Thyroid gland (tissue), 4 donors: Measurements from ENCODE around the gene KIR2DL1. TPM values are rescaled to one million over a fixed set of nuclear protein-coding genes. Genes with fewer than 3 reads are reported as not detected.
"Not testable (repeated sequence)": the region's sequence is repeated elsewhere in the genome, so short reads cannot be mapped to it uniquely, and the experiment has no call there.

Source experiments
- DNase-seq, 2 donors: peaks; one replicate each; pipeline ENCODE4 v3.0.0-alpha.2; 2019
- H3K27ac ChIP-seq, 3 donors: fragments of 200-600 bp; sonication (generic); 1 replicate in 2 of 3; 2 replicates in 1 of 3; pipeline ENCODE4 v1.5.1; 2016 to 2019; ENCODE audit warnings: mild to moderate bottlenecking in 1 of 3, moderate library complexity in 1 of 3
- H3K27me3 ChIP-seq: fragments of 200-600 bp; sonication (generic); one replicate; pipeline ENCODE4 v1.5.1; 2019
- H3K36me3 ChIP-seq, 2 donors: fragments of 200-600 bp; sonication (generic); one replicate each; pipeline ENCODE4 v1.5.1; 2016 to 2019
- H3K4me1 ChIP-seq, 2 donors: fragments of 200-600 bp; sonication (generic); one replicate each; pipeline ENCODE4 v1.5.1; 2017 to 2019
- H3K4me3 ChIP-seq, 3 donors: fragments of 200-600 bp; sonication (generic); replicated peaks in 1 of 3; 1 replicate in 2 of 3; 2 replicates in 1 of 3; pipeline ENCODE4 v1.5.1; 2016; ENCODE audit warnings: mild to moderate bottlenecking in 1 of 3
- H3K9me3 ChIP-seq: fragments of 200-600 bp; sonication (generic); one replicate; pipeline ENCODE4 v1.5.1; 2017
- CTCF ChIP-seq, 6 experiments: fragments of 200-600 bp in 3 of 6; fragments of 450-650 bp in 3 of 6; sonication (generic) in 3 of 6; IDR thresholded peaks; one replicate each; pipeline ENCODE4 v1.5.1; 2016 to 2019; ENCODE audit warnings: antibody characterized with exemption in 6 of 6, mild to moderate bottlenecking in 2 of 6, inconsistent platforms in 1 of 6, moderate library complexity in 1 of 6
- POLR2A ChIP-seq, 2 donors: fragments of 450-650 bp; IDR thresholded peaks; one replicate each; pipeline ENCODE4 v1.6.1; 2017; ENCODE audit warnings: antibody characterized with exemption in 2 of 2, mild to moderate bottlenecking in 2 of 2, moderate library complexity in 1 of 2
- WGBS, 2 donors: methylation state at CpG; one replicate each; pipeline ENCODE4 v1.1.5; 2017; 5-methylcytosine and 5-hydroxymethylcytosine counted together
- intact Hi-C: fragments of 100-400 bp; cut with DNase I; formaldehyde crosslinking; loops from one replicate; pipeline ENCODE4 v1.15.1; 2023
- total RNA-seq, 4 donors: library from RNA; depleted of rRNA; stranded (reverse); fragments of >200 nt; gene quantifications; one replicate each; pipeline ENCODE4 v1.2.3, GENCODE V29; 2016

KIR2DL1 gene
- total RNA-seq, result not detected

- H3K9me3 ChIP-seq, H3K27me3 ChIP-seq, intact Hi-C loops, H3K4me3 ChIP-seq, DNase-seq, H3K27ac ChIP-seq, H3K36me3 ChIP-seq, H3K4me1 ChIP-seq: not testable (repeated sequence)
- WGBS, 2 donors, result 88 to 95% methylated on average over 11 to 15 of the region's 15 CpGs
Measured at GRCh38 chr19:54769646-54770045, at the start of gene KIR2DL1. TSS of gene KIR2DL1 (plus strand) at chr19:54769793. CDS start at chr19:54769851, 58 bp downstream.

GRCh38 chr19:54724142-54724541 is 45.5 kb upstream of the KIR2DL1 start, which contains the start of gene KIR3DL3:
TSS of gene KIR3DL3 (plus strand) at chr19:54724442. CDS start at chr19:54724497, 55 bp downstream.
- no peak for DNase-seq
- Histone ChIP-seq H3K4me1 (no peaks in the 10 kb centered on the region), H3K27me3 (no peaks in the 10 kb centered on the region), H3K4me3 (no peak within 1 kb of the TSS), H3K36me3 (no peaks in the 10 kb centered on the region), H3K9me3 (no peaks in the 10 kb centered on the region), H3K27ac (no peak within 1 kb of the TSS)
- intact Hi-C loops, result no loop called here
- TF ChIP-seq CTCF (IDR thresholded peaks at IDR 0.05), result no peak
- TF ChIP-seq POLR2A (IDR thresholded peaks at IDR 0.05), result no peak
- 87 to 93% methylated on average over 9 of the region's 9 CpGs for WGBS, 2 donors

GRCh38 chr19:54724644-54725043 is 44.9 kb upstream of the KIR2DL1 start:
- Histone ChIP-seq H3K4me1 (no peaks in the 10 kb centered on the region), H3K27ac (no peak overlapping the region), H3K4me3 (no peak overlapping the region), H3K9me3 (no peaks in the 10 kb centered on the region), H3K36me3 (no peaks in the 10 kb centered on the region), H3K27me3 (no peaks in the 10 kb centered on the region)
- intact Hi-C loops, result no loop called here
- no peak for DNase-seq
- TF ChIP-seq POLR2A (IDR thresholded peaks at IDR 0.05) (no peak), CTCF (IDR thresholded peaks at IDR 0.05) (no peak)
- 69 to 73% methylated on average over 3 of the region's 3 CpGs for WGBS, 2 donors

GRCh38 chr19:54725321-54725720 is 44.3 kb upstream of the KIR2DL1 start:
- no peak overlapping the region for H3K27ac ChIP-seq
- H3K4me3 ChIP-seq, result no peak overlapping the region
- intact Hi-C loops, result no loop called here
- no peaks in the 10 kb centered on the region for H3K9me3 ChIP-seq
- no peaks in the 10 kb centered on the region for H3K36me3 ChIP-seq
- no peaks in the 10 kb centered on the region for H3K27me3 ChIP-seq
- 77 to 81% methylated on average over 7 of the region's 7 CpGs for WGBS, 2 donors
- DNase-seq, result no peak
- TF ChIP-seq POLR2A (IDR thresholded peaks at IDR 0.05) (no peak), CTCF (IDR thresholded peaks at IDR 0.05) (no peak)
- no peaks in the 10 kb centered on the region for H3K4me1 ChIP-seq

- Histone ChIP-seq H3K9me3 (no peaks in the 10 kb centered on the region), H3K27ac (no peak overlapping the region), H3K36me3 (no peaks in the 10 kb centered on the region), H3K27me3 (no peaks in the 10 kb centered on the region), H3K4me1 (no peaks in the 10 kb centered on the region), H3K4me3 (no peak overlapping the region)
- 82 to 85% methylated on average over 10 of the region's 10 CpGs for WGBS, 2 donors
- DNase-seq, result no peak
- TF ChIP-seq CTCF (IDR thresholded peaks at IDR 0.05), result no peak
- TF ChIP-seq POLR2A (IDR thresholded peaks at IDR 0.05), result no peak
- intact Hi-C loops, result no loop called here
Measured at GRCh38 chr19:54727562-54727961, 42.0 kb upstream of the KIR2DL1 start.

GRCh38 chr19:54728167-54728566 is 41.4 kb upstream of the KIR2DL1 start:
- H3K36me3 ChIP-seq, result no peaks in the 10 kb centered on the region
- intact Hi-C loops, result no loop called here
- H3K27me3 ChIP-seq, result no peaks in the 10 kb centered on the region
- no peak overlapping the region for H3K27ac ChIP-seq
- no peak for TF ChIP-seq POLR2A (IDR thresholded peaks at IDR 0.05)
- TF ChIP-seq CTCF (IDR thresholded peaks at IDR 0.05), result no peak
- H3K9me3 ChIP-seq, result no peaks in the 10 kb centered on the region
- DNase-seq, result no peak
- no peaks in the 10 kb centered on the region for H3K4me1 ChIP-seq
- H3K4me3 ChIP-seq, result no peak overlapping the region
- WGBS, 2 donors, result 47 to 53% methylated on average over 3 of the region's 3 CpGs
